NCI-H345 treated with DMSO at 0.1 percent for 48 hours (cell line): Measurements from ENCODE around the gene PISD.
"Not testable (repeated sequence)": the region's sequence is repeated elsewhere in the genome, so short reads cannot be mapped to it uniquely, and the experiment has no call there.

Experiments
- DNase-seq: peaks from one replicate; lab custom pipeline; 2025; ENCODE audit not compliant: unreplicated experiment; lab: John Stamatoyannopoulos, UW

Gene PISD

DNA sequence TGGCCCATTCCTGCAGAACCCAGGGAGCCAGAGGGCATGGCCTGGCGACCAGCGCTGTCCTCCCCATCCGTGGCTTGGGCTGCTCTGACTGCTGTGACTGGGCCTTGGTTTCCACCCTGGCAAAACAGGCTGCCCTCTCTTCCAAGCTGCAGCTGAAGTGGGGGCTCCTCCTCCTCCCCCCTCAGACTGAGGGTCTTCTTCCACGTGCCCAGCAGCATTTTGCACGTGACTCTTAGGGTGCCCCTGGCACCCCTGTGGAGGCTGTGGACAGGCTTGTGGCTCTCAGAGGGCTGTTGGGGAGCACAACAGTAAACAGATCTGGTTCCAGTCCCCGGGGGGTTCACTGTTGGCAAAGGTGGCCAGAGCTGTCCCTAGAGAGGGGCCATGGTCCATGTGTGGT, 51.4 kb downstream of the PISD start:
- no peak for DNase-seq

DNA sequence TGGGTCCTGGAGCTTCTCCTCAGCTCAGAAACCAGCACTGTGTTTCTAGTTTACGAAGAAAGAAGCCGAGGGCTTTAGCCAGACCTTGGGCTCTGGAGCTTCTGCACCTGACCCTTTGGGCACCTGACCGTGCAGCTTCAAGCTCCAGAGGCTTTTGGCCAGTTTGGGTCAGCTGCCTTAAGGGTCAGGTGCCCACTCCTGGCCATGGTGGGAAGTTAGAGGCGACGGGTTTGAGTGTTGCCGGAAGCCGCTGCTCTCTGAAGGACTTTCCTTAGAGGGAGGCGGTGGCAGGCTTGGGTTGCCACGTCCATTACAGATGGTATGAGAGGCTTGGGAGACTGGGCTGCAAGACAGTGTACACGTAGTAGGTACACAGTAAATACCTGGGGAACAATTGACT, 52.3 kb downstream of the PISD start:
- DNase-seq: no peak

DNA sequence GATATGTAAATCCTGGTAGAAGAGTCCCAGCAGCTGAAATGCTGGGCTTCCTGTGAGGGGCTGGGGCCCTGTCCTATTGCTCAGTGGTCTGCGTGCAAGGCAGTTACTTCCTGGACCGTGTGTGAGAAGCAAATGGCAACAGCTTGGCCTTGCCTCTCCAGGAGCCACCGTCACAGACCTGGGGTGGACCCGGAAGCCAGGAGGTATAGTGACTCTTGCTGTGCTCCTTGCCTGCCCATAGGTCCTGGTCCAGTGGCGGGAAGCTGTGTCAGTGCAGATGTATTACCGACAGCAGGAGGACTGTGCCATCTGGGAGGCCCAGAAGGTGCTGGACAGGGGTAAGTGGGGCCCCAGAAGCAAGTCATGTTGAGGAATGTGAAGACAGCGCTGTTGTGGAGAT, 54.3 kb downstream of the PISD start:
- DNase-seq: no peak

DNA sequence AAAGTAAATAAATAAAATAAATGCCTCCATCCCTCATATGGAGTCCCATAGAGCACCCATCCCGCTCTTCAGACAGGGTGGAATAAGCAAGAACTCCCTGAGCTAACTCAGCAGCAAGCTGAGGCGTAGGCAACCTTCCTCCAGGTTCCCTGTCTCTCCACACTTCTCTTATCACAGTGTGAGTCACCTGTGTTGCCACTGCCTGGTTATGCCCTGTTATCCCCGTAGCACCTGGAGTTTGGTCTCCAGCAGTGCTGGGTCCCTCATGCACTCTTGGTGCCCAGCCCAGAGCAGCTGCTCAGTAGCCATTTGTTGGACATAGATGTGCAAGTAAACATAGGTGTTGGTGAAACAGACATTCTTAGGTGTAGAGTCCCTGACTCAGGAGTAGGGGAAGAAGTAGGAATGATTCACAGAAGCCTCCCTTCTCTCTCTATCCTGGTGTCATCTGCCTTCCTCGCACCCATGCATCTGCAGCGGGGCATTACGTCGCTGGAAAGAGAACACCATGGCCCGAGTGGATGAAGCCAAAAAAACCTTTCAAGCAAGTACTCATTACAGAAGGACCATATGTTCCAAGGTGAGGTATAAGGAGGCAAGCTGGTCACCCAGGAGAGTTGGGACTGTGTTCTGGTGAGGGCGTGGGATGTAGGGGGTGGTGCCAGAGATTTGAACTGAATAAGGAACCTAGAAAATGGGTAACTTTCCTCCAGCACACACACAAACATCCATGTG, 56.0 kb downstream of the PISD start:
- no peak for DNase-seq

DNA sequence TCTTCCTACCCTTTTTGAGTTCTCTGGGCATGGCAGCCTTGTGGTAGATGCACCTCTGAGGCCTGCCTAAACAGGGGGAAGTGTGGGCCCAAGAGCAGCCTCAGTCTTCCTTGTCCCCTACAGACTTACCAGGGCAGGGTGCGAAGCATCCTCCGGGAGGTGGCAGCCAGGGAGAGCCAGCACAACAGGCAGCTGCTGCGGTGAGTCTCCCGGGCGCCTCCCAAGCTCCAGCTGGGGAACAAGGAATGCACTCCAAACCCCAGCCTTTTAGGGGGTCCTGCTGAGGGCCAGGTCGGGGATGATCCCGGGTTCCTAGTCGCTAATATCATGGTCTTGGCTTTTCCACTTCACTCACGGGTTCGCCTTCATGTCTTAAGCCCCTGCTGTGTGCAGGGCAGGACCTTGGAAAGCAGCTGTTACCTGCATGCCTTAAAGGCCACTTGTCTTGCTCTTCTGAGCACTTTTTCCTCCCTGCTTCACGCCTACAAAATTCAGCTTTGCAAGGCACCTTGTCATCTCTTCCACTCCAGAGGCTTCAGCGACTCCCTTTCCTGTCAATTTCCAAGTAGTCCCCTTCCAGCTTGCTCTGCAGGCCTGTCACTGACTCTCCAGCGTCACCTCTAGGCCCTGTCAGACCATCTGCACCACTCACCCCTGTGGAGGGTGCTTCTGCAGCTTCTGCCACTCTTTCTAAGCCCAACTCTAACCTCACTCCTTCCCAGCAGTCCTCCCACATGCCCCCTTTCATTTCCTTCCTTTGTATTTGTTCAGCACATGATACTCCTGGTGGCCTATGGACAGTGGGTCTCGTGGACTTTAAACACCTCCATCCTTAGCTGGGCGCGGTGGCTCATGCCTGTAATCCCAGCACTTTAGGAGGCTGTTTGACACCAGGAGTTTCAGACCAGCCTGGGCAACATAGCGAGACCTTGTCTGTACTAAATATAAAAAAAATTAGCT, 57.0 kb downstream of the PISD start:
- DNase-seq: no peak

DNA sequence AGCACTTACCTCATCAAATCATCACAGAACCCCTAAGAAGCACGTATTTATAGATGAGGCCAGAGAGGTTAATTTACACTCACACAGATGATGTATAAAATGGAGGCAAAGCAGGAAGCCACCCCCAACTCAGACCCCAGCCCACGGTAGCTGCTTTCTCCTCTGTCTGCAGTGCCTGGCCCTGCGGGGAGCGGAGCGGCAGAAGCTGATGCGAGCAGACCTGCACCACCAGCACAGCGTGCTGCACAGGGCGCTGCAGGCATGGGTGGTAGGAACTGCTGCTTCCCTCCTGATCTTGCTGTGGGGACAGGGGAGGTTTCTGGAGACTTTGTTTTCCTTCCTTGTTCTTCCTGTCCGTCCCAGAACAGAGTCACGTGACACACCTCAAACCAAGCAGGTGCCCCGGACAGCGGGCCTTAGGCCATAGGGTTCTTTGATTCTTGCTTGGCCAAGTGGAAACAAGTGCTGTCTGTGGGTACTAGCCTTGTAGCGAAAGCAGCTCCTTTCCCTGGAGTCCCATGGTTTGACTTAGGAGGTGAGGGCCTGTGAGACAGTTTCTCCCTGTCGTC, 57.8 kb downstream of the PISD start:
- no peak for DNase-seq

DNA sequence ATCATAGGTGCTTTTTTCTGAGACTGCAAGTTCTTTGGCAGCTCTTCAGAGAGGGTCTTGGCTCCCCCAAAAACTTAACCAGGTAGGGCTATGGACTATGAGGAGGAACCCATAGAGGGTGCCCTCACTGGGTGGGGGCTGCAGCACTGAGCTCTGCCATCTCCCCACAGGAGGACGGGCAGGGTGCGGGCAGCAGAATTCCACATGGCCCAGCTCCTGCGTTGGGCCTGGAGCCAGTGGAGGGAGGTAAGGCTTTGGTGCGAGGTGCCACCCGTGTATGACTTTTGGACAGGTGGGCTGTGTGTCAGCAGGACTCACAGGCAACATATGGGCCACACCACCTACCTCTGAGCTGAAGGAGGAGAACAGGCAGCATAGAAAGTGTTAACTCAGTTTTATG, 58.4 kb downstream of the PISD start:
- DNase-seq: no peak

DNA sequence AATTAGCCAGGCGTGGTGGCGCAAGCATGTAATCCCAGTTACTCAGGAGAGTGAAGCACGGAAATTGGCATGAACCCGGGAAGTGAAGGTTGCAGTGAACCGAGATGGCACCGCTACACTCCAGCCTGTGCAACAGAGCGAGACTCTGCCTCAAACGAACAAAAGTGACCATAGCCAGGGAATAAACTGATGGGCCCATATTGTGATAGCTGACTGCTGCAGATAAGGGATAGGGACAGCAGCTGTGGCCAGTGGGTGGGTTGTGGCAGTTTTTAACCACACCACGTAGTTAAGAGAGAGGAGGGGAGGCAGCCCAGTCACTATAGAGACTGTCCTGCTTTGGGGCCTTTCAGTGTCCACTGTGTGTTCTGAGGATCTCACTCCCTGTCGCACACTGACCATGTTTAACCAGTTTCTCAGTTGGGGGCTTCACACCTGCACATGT, 58.9 kb downstream of the PISD start:
- DNase-seq: no peak

DNA sequence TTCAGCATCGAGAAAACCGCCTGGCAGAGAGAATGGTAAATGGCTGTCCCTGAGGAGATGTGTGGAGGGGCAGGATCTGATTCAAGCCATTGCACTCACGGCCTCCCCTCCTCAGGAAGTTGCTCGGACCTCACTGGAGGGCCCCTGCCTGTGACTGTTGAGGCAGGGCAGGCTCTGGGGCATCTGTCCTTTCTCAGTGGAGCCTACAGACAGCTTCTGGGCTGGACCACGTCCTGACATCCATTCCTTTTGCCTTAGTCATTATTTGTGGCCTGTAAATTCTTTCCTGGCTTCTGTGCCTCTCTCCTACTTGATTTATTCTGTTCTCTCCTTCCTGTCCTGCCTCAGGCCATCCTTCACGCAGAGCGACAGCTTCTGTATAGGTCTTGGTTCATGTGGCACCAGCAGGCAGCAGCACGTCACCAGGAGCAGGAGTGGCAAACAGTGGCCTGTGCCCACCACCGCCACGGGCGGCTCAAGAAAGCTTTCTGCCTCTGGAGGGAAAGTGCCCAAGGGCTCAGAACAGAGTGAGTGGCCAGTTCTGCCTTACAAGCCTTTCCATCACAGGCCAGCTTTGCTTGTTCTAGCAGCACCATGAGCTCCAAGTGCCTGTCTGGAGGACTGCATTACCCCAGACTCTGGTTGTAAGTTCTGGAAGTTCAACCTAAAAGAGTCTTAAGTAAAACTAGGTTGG, 59.6 kb downstream of the PISD start:
- DNase-seq: no peak

DNA sequence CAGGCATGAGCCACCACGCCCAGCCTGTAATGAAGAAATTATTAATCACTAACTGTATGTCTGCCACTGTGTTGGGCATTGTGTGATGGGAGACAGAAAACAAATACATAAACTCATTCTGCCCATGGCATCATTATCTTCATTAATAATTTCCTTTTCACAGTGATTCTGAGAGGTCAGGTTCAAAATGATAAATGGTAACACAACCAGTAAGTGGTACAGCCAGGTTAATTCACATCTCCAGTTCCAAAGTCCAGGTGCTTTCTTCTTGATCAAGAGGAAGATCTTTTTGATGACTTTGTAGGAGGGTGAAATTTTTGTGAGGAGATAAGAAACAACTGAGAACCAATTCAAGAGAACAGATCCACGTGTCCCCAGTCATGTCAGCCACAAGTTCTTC, 66.7 kb downstream of the PISD start:
- DNase-seq: no peak

DNA sequence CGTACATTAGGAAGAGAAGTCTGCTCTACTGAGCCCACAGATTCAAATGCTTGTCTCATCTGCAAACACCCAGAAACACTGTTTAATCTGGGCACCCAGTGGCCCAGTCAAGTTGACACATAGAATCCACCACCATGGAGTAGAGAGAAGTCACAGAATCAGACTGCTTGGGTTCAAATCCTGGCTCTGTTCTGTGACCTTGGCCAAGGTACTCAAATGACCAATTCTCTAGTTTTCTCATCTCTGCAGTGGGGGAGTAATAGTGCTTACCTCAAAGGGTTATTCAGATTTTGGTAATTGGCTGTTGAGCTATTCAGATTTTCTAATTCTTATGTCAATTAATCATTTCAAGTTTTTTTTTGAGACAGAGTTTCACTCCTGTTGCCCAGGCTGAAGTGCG, 71.9 kb downstream of the PISD start:
- not testable (repeated sequence) for DNase-seq

DNA sequence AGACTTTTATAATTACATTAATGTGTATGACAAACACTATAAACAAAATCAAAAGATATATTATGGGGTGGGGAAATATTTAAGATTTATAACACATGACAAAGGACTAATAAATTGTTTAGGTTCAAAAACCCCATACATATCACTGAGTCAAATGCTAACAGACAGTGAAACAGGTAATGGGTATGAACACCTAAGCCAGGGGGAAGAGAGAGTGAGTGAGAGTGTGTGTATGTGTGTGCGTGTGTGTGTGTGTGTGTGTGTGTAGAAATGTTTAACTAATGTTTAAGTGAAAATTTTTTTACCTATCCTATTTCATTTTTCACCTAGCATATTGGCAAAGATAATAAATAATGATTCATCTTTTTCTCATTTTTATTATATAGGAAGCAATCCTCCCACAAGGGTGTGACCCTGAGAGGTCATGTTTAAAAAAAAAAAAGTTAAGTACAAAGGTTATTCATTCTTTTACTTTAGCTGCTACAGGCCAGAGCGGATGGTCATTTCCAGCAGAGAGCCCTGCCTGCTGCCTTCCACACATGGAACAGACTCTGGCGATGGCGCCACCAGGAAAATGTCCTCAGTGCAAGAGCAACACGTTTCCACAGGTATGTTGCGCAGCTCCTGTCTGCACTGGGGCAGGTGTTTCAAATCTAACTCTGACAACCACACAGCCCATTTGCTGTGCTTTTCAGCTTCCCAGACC, 72.9 kb downstream of the PISD start:
- DNase-seq: no peak

DNA sequence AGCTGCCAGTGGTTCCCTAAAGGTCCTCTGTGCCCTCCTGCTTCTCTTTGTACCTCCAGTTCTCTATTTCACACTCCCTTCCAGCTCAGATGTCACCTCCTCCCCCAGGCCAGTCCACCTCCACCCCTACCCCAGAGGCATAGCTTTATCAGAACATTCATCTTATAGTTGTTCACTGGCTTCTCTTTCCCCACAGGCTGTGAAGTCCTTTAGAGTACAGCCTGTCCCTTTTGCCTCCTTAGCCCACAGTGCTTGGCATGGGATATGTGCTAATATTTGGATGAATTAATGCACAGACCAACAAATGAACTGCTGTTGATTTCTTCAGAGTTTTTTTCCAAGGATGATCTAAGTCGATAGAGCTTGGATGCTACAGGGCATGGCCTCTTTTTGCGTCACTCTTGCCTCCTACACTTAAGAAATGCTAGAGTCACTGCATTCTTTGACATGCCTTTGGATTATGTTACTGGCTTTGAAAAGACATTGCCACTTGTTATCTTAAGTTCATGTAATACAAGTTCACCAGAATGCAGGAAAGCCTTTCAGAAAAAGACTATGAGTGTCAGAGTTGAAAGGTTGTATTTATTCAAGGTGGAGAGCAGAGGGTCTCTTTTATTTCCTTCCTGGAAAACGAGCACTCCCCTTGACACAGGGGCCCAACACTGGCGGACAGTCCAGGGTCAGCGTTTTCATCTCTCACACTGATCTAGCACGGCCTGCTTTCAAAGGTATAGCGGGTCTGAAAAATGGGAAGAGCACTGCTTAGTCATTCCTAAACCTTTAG, 75.7 kb downstream of the PISD start:
- DNase-seq: no peak

DNA sequence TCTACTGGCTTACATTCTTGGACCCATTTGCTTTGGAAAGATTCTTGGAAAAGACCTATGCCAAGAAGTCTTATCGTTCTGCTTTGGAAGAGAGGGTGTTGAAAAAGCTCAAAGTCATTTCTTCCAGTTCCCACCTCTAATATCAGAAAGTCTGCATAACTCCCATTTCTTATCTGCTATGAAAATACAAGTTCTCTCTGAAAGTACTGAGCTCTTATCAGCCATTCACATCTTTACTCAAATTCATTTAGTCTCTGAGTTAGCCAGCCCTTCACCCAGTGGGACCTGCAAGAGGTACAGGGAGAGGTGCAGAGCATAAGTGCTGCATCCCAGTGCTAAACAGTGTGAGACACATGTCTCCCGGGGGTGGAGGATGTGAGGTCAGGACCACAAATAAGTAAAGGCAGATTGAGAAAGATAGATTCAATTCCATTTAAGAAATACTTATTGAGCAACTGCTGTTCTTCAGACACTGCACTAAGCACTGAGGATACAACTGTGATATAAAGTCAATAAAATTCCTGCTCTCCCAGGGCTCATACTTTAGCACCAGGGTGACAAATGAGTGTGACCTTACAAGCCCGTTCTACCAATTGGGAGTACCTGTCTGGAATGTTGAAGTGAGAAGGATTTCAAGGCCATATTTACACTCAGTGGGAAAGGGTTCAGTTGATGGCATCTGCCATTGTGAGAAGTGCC, 76.7 kb downstream of the PISD start:
- DNase-seq: no peak

DNA sequence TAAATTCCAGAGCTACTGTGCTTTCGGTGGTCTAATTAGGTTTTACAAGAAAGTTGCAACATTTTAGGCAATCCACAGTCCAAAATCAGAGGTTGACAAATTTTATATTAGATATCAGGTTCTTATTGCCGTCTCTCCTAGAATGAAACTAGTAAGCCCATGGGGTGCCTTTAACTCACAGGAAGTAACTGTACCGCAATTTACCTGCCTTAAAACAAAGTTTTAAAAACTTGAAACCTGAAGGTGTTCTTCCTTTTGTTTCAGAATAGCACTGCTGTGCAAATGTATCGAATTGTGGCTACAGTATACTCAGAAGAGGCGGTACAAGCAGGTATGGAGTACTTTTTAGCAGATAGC, 77.2 kb downstream of the PISD start:
- no peak for DNase-seq

DNA sequence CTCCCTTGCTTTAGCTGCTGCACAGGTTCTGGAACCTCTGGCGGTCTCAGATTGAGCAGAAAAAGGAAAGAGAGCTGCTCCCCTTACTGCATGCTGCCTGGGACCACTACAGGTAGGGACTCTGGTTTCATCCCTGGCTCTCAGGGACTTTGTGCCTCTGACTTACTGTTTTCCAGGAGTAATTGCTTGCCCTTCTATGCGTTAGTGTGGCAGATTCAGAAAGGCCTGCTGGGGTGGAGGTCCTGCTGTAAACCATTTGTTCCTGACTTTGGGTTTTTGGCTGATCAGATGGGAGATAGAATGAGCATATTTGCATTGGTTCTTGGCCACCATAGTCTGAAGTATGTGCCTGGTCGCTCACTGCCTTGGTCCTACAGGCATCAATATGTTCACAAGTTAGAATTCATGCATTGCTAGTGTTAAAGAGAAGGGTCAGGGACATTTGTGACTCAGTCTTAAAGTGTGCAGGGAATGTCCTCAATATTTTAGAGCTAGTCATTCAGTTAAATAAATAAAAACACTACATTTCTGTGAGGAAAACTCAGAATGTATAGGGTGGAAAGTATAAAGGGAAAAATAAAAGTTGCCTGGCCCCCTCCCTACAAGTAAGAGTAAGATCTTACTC, 78.0 kb downstream of the PISD start:
- no peak for DNase-seq

DNA sequence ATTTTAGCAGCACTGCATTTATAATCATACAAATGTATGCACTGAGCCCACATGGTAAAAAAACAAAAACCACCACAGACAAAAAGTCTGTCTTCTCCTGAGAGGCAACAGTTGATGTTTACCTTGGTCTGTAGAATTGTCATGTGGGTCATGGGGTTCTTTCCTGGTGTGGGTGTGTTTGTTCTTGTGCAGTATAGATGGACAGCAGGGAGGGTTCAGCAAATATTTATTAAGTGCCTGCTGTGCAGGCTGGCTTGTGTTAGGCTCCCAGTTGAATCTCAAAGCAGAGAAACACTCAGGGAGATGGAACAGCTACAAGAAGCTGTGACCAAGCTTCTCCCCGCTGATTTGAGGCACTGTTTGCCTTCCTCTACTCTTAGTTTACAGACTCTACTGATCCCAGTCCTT, 82.2 kb downstream of the PISD start:
- DNase-seq: peak; percentile 59

DNA sequence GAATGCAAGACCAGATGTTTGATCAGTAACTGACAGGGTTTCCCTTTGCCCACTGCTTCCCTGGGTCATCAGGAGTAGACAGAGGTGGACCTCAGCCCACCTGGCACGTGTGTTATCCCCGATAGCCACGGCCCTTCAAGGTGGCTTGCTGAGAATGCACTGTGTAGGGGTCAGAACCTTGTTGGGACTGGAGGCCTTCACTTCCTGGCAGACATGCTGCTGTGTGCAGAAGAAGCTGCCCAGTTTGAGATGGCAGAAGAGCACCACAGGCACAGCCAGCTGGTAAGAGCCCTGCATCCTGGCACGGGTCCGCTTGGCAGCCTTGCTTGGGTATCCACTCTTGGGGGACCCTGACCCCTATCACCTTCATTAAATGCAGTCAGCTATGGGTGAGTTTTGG, 83.8 kb downstream of the PISD start:
- no peak for DNase-seq

DNA sequence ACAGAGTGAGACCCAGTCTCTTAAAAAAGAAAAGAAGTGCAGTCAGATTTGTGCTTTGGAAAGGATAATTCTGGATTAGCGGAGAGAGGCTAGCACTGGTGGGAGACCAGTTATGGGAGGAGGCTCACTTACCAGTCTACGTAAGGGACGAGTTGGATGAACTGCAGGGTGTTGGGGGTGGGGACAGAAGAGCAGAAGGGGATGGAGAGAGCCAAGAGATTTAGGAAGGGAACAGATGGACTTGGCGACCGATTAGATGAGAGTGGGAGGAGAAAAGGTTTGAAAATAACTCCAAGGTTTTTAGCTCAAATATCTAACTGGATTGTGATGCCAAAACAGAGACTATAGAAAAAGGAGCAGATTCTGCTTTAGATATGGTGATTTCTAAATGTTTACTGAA, 84.3 kb downstream of the PISD start:
- no peak for DNase-seq
